Adipose tissue (tissue), 3 donors: ENCODE data around the gene C1orf198. TPM values are rescaled to one million over a fixed set of nuclear protein-coding genes. Genes with fewer than 3 reads are reported as not detected.

Experiments used
- H3K27ac ChIP-seq: one replicate; pipeline ENCODE4 v1.5.1; 2013; ENCODE audit warnings: low read depth, low read length
- WGBS, 3 donors: extraction: QIAGEN DNeasy Blood & Tissue Kit; methylation state at CpG; one replicate each; pipeline ENCODE4 v1.1.7; 2013; 5-methylcytosine and 5-hydroxymethylcytosine counted together
- polyA plus RNA-seq, 3 donors: library from polyadenylated mRNA; stranded (reverse); fragments of 200-250 nt; gene quantifications; one replicate each; pipeline ENCODE4 v1.2.3, GENCODE V29; 2013
- donor health status: healthy with polysubstance abuse.
- donor health status: Bipolar disorder and iron deficiency.
- donor health status: healthy.

C1orf198 gene
- polyA plus RNA-seq, 3 donors: 11.8 to 19.2 (median 15.0) TPM

DNA sequence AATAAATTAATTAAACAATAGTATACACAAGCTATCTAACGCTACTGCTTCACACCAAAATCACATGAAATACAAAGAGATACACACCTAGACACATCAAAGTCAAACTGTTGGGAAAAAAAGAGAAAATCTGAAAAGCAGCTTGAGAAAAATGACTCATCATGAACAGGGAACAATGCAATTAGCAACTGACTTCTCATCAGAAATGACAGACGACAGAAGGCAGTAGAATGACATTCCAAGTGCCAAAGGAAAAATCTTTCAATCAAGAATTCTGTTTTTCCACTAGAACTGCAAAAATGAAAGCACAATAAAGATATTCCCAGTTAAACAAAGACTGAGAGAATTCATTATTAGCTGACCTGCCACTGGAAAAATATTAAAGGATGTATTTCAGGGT is 63.9 kb downstream of the C1orf198 start:
- 82 to 88% (median 86%) methylated on average over 2 of the region's 2 CpGs for WGBS, 3 donors
- H3K27ac ChIP-seq: no peak overlapping the region

DNA sequence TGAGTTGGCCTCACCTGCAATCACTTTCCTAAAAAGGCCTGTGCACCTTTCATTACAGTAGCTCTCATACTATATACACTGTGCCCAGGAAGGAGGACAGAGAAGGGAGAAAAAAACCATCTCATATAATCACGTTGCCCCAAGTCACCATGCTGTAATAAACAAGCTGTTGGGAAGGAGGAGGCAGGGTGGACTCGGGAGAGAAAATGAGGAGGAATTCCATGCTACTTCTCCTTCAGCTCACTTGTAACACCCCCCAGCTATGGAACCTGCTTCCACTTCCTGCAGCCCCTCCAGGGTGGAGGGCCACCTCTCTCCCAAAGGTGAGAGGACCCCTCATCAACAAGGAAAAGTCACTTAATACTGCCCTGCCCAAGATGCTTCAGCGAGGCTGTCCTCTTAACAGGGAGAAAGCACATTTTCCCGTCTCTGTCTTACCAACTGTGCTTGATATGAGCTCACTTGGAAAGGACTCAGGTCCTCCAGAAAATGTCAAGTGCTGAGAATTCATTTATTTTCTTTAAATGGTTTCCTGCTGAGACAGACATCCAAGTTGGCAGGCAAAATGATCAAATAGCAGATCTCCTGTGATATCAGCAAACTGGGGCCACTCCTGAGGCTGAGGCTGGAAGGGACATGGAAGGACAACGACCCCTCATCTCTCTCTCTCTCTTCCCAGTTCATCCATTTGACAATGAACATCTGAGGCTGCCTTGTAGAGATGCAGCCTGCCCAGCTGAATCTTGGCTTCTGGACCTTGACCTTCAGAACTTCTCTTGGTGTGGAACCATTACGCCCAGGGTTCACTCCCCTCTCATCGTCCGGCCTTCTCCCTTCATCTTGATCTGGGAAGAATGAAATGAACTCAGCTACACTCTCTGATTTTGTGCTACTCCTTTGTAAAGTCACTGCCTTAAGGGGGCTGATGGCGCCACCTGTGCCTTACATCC is 67.2 kb downstream of the C1orf198 start:
- WGBS, 3 donors: 81 to 97% (median 87%) methylated on average over 9 of the region's 9 CpGs

DNA sequence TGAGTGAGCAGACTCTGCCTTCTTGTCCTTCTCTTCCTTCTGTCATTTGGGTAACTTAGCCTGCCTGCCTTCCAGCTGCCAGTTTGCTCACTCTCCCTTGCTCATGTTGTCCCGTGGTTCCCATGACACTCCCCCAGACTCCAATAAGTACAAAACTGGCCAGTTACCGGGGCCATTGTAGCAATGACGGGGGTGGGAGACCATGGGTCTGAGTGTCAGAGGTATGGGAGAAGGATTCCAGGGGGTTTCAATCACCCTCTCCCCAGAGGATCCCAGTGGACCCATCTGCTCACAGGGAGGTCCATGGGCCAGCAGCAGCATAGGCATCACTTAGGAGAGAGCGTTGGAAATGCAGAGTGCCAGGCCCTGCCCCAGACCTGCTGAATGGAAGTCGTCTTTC is 69.8 kb downstream of the C1orf198 start:
- 77 to 86% (median 81%) methylated on average over 5 of the region's 5 CpGs for WGBS, 3 donors

More for the DNA sequence above, 67.2 kb downstream of the C1orf198 start:
- no peak overlapping the region for H3K27ac ChIP-seq

DNA sequence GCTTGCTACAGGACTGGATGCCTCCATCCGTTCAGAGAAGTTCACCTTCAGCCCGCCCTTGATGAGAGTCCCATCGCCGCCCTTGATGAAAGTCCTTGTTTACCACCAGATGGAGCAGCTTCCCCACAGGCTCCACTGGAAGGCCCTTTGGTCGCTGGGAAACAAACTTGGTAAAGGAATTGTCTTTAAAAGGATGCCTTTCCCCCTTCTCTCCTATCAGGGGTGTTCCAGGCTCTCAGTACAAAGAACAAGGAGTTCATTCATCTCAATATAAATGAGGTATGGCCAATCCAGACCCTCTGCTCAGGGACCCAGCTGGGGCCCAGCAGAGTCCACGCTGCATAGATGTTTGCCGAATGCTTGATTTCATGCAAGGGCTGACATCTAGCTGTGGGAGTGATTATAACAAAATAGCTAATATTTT is 70.4 kb downstream of the C1orf198 start:
- H3K27ac ChIP-seq: no peak overlapping the region
- 24 to 32% (median 25%) methylated on average over 7 of the region's 7 CpGs for WGBS, 3 donors

More for the DNA sequence above, 69.8 kb downstream of the C1orf198 start:
- no peak overlapping the region for H3K27ac ChIP-seq

DNA sequence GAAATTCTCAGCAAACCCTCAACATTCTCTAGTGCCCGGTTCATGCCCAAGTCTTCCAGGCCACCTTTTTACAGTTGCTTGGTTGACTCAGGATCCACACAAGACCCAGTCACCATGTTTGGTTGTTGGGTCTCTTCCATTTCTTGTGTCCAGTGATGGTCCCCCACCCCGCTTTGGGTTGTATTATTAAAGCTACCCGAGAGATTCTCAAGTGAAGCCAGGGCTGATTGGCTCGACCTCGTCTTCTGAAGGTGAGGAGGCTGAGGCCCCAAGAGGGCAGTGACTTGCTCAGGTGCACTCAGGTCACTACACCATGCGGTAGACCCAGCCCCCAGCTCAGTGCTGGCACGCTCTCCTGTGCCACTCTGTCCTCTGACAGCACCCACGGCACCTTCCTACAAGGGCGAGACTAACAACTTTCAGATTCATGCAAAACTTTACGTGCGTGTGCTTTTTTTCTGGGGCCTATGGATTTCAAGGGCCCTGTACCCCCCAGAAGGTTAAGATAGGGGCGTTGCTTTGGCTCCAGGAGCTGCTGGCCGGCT is 70.9 kb downstream of the C1orf198 start:
- WGBS, 3 donors: 67 to 77% (median 75%) methylated on average over 13 of the region's 13 CpGs
- no peak overlapping the region for H3K27ac ChIP-seq

DNA sequence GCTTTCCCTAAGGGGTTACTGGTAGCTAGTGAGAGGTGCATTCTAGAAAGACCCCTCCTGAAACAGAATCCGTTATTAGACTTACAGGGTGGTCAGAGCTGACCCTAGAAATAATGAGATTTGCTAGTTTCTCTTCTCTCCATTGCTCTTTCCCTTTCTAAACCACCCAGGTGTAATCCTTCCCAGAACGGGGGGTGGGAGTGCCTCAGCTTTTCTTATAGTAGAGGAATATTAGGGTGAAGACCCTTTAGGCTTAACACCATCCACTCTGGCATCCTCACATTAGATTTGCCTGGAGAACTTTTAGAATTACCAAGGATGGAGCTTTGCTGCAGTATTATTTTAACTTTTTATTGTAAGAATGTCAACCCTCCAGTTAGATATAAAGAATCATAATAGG is 71.7 kb downstream of the C1orf198 start:
- H3K27ac ChIP-seq: no peak overlapping the region
- WGBS, 3 donors: 36 to 65% (median 54%) methylated on average over 2 of the region's 2 CpGs

DNA sequence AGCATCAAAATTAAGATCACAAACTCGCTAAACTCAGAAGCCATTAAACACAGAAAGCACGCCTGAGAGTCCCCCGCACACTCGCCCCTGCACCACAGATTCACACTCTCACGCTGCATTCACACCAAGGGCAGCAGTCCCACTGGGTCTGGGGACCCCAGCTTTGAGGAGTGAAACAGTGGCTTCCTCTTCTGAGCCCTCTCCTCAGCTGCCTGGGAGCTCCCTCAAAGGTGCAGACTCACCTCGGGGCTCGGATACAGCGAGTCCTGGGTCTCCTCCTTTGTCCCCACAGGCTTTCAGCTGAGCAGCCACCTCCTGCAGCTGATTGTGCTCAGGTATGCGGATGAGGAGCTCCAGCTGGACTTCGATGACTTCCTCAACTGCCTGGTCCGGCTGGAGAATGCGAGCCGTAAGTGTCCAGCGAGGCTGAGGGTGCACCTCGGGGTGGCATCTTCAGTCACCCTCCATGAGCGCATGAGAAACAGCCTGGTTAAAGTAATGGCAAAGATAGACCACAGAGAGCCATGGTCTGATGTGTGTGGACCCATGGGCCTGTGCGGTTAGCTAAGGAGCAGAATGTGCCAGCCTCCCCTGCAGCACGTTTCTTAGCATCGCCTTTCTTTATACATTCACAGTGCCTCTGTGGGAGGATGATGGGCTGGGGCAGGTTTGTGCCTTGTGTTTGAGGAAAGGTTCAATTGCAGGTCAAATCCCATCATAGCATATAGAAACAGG is 73.3 kb downstream of the C1orf198 start:
- no peak overlapping the region for H3K27ac ChIP-seq
- 88 to 89% (median 88%) methylated on average over 19 of the region's 19 CpGs for whole genome bisulfite sequencing, 3 donors

DNA sequence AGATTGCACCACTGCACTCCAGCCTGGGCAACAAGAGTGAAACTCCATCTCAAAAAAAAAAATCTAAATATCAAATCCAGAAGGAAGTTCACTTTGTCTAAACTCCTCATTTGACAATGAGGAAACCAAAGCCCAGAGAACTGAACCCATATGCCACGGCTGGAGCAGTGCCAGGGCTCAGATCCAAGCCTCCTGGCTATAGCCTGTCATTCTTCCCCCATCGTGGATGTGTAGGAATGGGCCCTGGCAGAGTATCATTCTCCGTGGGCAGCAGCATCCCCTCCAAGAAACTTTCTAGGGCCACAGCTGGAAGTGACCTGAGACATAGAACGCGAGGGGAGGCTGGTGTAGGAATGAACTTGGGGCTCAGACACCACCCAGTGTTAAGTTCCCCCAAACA is 73.9 kb downstream of the C1orf198 start:
- H3K27ac ChIP-seq: no peak overlapping the region
- WGBS, 3 donors: 58 to 61% (median 60%) methylated on average over 5 of the region's 5 CpGs

DNA sequence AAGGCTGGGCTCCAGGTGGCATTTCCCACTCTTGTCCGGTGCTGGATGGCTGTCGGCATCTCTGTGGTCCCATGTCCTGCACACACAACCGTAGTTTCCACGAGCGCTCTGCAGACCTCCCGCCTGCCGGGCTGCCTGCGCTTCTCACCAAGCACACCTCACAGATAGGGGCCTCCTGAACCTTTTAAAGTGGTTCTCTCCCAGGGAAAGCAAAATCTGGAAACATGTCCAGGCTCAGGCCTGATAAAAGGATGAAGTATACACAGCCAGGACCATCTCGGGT is 74.9 kb downstream of the C1orf198 start:
- H3K27ac ChIP-seq: no peak overlapping the region
- WGBS, 3 donors: 91 to 94% (median 92%) methylated on average over 9 of the region's 9 CpGs

DNA sequence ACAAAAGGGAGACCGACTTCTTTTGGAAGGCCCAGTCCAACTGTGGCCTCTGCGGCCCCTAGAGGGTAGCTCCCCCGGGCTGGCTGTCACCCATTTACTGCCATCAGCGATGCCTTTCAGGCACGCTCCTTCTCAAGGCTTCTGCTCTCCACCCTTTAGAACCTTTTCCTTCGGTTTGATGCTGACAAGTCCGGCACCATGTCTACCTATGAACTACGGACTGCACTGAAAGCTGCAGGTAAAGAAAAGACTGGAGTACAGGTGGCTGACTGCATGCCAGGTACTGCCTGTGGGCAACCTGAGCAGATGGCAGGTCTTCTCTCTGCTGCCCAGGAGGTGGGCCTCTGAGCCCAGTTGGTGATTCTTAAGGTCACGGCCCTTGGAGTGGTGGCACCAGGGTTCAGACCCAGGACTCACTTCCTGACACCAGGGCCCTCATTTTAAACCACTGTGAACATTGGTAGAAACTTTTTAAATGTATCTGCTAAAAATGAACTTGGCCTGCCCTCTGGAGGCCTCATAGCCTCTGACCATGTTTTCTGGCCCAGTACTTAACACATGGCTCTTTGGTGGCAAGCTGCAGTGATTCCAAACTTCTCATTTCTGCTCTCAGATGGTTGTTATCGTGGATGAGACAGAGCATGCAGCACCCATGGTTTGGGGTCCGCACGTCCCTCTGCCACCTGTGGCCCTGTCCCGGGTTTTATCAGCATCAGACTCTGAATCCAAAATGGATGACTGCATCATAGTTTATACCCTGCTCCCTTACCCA is 75.4 kb downstream of the C1orf198 start:
- WGBS, 3 donors: 87 to 95% (median 94%) methylated on average over 13 of the region's 13 CpGs
- no peak overlapping the region for H3K27ac ChIP-seq

DNA sequence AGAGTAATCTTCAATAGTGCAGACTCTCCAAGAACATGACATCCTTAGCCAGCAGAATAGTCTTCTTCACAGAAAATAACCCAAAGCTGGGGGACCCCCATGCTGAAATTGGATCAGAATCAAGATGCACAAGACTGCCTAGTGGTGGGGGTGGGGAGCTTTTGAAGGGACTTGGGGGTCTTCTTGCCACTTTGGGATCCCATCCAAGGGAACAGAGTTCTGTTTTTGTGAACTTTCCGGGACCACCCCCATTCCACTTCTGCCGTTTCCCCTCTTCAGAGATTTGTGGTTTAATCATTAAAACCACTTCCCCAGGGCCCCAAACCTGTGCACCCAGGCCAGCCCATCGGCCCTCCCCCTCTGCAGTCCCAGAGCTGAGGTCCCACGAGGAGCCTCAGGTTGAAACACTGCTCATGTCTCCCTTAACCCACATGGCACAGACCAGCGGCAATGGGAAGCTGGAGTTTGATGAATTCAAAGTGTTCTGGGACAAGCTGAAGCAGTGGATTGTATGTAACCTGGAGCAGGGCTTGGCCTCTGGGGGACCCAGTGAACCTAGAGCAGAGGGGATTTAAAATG is 76.2 kb downstream of the C1orf198 start:
- 34 to 63% (median 51%) methylated on average over 5 of the region's 5 CpGs for WGBS, 3 donors
- no peak overlapping the region for H3K27ac ChIP-seq

DNA sequence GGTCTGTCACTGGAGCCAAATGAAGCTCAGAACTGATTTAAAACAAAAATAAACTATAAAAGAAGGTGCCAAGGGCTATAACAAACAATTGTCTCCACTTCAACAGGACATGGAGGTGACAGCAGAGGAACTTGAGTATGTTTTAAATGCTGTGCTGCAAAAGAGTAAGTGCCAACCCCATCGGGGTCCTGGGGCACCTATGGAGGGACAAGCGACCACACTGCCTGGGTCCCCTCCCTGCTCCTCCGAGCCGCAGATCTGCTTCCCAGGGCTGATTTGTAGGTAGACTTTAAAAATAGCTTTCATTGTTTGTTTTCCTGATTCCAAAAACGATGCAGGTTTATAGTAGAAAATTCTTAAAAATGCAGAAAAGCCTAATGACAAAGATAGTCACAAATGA is 78.3 kb downstream of the C1orf198 start:
- no peak overlapping the region for H3K27ac ChIP-seq
- WGBS, 3 donors: 71 to 77% (median 74%) methylated on average over 5 of the region's 5 CpGs

DNA sequence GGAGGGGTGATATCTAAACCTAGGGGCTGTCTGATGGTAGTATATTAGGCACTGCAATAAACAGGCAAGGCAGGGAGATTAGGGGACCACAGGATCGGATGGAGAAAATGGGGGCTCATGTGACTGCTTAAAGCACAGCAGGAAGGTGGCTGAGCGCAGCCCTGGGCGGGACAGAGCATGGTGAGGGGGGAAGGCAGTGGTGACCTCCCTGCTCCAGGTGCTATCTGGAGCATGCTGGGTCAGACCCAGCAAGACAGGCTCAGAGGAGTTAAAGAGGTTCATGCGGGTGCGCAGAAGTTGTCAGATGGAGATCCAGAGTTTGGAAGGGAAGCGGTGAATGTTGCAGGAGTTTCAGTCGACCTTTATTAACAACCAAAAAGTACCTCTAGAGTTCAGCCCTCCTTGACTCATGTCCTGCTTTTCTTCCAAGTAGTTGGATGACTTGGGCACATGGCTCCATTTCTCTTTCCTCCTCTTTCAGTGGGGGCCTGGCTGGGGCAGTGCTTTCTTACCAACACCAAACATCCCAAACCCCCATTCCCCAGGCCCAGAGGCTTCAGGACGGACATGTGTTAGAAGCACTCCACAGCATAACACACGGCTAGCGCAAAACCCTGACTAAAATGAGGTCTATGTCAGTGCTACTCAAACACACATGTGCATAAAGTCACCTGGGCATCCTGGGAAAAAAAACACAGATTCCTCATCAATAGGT is 79.6 kb downstream of the C1orf198 start:
- no peak overlapping the region for H3K27ac ChIP-seq
- WGBS, 3 donors: 87 to 91% (median 90%) methylated on average over 10 of the region's 10 CpGs

DNA sequence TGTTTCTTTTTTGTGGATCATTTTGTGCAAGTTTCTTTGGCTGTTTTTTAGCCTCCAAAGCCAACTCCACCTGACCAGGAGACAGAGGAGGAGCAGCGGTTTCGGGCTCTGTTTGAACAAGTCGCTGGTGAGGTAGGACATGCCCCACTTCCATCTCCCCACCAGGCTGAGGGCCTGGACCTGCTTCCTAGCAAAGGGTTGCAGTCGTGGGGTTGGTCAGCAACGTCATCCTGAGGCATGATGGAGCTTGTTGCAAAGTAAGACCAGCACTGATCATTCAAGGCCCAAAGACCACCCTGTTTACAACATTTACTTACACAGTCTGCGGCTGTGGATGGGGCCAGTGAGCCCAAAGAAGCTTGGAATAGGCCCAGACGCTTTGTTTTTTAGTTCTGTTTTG is 80.8 kb downstream of the C1orf198 start:
- H3K27ac ChIP-seq: no peak overlapping the region
- WGBS, 3 donors: 85 to 89% (median 88%) methylated on average over 7 of the region's 7 CpGs
